Activated CD8-positive, alpha-beta memory T cell treated with anti-CD3 and anti-CD28 coated beads, Interleukin-2, amount 50 U/mL, for 1 hour (primary cell): ENCODE measurements around the gene ERGIC1.
"Not testable (repeated sequence)": the region's sequence is repeated elsewhere in the genome, so short reads cannot be mapped to it uniquely, and the experiment has no call there.

Source experiments
- DNase-seq: peaks from one replicate; pipeline ENCODE4 v3.0.0-alpha.2; 2020; ENCODE audit errors: extremely low read depth

ERGIC1 gene

DNA sequence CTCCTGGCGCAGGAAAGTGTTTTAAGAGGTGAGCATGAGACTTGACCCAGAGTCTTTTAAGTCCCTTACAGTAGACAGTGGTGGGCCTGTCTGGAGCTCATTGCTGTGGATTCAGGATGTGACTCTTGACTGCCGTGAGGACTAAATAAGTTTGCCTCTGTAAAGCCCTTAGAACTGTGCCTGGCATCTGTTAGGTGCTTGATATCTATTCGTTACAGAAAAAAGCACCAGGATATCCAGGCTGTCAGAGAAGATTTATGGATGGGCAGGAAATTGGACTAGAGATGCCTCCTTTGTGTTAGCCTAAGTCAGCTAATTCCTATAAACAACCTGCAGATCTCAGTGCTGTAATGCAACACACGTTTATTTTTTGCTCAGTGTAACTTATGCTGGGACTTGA is 12.6 kb downstream of the ERGIC1 start:
- DNase-seq, result no peak

DNA sequence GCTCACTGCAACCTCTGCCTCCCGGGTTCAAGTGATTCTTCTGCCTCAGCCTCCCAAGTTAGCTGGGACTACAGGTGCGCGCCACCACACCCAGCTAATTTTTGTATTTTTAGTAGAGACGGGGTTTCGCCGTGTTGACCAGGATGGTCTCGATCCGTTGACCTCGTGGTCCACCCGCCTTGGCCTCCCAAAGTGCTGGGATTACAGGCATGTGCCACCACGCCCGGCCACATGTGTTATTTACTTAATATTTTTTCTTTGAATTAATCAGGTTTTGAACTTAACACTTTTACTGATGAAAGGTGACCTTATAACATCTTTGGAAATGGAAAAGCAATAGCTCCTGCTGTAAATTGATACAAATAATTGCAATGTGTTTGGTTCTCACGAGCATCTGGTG is 13.5 kb downstream of the ERGIC1 start:
- DNase-seq, result not testable (repeated sequence)

DNA sequence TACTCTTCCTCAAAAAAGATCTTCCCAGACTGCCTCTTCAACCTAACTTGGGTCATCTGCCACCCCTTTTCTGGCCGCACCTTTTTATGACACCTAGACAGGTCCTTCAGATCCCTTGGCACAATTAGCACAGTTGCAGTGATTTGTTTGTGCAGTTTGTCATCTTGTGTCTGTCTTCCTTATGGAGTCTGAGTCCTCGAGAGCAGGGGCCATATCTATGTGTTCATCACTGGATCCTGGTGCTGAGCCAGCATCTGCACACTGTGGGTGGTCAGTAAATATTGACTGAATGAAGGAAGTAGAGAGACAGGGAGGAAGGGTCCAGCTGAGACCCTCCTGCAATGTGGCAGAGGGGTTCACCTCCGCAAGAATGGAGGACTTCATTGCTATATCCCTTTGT is 14.4 kb downstream of the ERGIC1 start:
- DNase-seq, result no peak

DNA sequence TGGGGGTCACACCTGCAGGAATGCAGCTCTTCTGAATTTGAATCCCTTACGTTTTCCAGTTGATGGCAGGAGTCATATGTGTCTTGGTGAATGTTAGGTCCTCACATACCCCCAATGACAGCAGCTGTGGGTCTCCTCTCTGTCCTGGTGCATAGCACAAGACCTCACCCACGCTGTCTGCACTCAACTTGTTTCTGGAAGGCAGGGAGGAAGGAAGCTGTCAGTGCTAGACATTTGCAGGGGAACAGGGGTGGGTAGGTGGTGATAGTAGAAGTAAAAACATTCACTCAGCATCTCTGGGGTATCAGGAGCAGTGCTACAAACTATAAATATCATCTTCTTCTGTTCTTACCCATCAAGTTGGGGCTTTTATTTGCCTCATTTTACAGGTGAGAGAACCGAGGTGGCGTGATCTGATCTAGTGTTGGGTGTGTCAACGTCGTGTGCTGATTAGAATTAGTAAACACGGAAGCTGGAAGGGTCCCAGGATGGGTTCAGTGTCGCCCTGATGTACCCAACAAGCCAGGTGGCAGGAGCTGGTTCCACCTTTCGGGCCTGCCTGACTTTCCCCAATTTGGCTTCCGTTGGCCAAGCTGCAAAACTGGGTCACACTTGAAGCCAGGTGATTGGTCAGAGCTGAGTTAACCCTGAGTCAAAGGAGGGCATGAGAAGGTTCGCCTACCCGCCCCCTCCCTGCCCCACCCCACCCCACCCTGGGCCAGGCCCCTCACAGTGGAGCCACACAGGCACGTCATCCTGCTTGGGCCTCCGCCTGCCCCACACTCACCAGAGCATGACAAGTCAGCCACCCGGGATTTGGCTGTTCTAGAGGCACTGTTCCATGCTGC is 15.8 kb downstream of the ERGIC1 start:
- DNase-seq, result no peak

DNA sequence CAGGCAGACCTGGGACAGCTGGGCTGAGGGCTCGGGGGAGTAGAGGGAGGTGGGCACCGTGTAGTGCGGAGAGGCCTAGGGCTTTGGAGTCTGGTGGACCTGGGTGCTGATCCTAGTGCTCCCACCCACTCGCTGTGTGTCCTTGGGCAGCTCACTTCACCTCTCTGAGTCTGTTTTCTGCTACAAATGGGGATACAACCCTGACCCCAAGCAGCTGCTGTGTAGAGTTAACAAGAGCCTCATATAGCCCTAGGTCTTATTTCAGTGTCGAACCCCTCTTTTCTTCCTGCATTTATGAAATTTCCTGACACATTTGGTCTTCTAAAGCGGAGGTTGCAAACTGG is 16.4 kb downstream of the ERGIC1 start:
- DNase-seq, result no peak

DNA sequence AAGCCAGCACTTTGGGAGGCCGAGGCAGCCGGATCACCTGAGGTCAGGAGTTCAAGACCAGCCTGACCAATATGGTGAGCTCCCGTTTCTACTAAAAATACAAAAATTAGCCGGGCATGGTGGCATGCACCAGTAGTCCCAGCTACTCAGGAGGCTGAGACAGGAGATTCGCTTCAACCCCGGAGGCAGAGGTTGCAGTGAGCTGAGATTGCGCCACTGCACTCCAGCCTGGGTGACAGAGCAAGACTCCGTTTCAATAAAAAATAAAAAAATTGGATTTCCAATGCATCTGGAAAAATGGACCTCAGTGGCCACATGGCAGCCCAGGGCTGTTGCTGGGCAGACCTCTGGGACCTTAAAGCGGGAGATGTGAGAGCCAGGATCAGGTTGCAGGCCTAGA is 17.2 kb downstream of the ERGIC1 start:
- not testable (repeated sequence) for DNase-seq

DNA sequence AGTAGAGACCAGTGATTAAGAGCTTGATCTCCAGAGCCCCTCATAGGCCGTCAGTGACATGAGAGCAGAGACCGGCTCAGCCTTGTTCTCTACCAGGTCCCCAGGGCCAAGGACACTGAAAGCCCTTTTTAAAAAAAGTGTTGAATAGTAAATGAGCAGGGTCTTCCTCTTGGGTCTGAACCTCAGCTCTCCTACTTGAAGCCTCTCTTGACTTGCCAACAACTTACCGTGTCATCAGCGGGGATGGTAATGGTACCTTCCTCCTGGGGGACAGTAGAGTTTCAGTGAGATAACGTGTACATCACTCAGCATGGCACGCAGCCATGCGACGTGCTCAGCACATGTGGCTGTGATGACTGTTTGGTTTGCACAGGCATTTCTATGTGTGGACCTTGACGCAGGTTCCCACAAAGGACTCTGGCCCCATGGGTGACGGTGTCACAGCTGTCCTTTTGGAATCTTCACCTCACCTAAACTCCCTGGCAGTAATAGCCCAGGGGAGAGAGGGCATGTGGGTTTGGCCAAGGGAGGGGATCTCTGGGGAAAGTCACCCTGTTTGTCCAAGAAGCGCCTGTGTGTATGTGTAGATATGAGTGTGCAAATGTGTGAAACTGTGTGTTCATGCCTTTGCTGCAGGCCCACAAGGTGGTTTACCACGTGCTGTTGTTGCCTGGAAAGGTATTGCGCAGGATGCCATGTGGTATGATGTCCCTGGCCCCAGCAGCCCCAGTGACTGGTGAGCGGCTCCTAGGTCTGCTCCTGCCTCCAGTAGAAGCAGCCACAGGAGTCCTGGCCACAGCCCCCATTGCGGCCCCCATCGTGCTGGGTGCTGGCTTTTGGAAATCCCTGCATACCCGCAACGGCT is 18.7 kb downstream of the ERGIC1 start:
- no peak for DNase-seq

DNA sequence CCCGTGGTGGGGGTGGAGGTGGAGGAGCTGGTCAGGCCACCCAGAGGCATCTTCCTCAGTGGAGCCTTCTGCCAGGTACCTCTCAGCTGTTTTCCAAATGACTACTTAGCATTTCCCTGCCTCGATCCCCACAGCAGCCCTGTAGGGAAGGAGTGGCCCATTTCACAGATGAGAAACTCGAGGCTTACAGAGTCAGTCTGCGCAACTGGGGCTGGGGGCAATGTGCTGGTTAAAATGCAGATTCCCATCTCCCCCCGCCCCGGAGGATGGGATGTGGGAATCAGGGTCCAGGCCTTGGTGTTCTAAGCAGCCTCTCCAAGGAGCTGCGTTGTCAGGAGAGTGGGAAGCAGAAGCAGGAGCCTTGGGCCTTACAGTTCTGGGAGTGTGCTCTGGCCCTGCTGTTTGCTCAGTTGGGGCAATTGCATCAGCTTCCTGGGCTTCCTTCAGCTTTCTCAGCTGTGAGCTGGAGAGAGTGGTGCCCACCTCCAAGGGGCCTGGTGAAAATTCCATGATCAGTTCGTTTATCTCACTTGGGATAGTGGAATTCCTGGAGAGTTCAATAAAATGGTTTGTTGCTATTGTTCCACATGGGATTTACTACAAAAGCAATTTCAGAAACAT is 19.4 kb downstream of the ERGIC1 start:
- no peak for DNase-seq

DNA sequence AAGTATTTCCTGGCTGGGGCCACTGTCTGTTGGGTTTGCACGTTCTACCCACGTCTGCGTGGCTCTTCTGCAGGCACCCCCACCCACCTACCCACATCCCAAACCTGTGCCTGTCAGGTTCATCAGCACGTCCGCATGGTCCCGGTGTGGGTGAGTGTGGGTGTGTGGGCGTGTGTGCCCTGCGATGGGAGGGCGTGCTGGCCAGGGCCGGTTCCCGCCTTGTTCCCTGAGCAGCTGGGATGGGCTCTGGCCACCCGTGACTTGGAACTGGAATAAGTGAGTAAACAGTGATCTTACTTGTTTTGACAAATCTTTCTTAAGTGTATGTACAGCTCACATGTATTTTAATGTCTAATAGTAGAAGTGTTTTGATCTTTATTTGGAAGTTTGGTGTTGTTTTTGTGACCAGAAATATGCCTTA is 20.4 kb downstream of the ERGIC1 start:
- DNase-seq, result no peak

DNA sequence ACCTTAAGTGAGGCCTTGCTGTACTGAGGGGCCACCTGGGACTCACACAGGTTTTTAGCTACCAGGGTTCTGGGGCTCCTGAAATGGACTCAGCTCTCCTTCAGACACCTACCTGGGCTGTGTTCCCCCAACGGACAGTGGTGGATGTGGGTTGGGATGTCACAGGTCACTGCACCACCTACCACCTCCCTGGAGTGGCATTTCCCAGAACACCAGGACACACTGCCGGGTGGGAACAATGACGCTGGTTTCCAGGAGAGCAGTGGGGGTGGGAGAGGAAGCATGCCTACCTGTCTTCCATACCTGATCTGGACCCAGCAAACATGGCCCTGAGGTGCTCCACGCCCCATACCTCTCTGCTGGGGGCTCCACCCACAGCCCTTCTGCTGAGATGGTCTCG is 20.9 kb downstream of the ERGIC1 start:
- no peak for DNase-seq

DNA sequence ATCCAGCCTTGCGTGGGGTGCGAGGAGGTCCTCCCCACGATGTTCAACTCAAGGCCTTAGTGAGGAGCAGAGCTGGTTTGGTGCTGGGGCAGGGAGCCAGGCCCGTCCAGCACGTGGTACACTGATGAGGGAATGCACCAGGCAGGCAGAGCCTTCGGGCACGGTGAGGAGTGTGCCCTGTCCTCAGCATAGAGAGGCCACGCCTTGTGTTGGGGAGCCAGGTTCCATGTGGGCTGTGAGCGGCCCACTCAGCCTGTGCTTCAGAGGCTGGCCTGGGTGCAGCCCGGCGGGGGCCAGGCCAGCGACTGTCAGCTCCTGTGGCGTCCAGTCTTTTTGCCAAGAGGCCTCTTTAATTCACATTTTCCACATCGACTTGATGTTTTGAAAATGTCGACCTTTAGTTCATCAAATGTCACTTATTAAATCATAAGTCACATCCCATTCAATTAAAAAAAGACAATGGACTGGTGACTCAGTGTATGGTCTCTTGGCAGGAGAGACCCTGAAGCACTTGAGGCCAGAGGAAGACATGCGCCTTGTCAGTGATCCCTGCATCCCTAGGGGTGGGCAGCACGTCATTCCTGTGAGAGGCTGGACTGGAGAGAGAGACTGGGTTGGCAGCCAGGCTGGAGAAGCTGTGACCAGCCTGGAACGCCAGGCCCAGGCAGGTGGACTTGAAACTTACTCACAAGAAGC is 21.7 kb downstream of the ERGIC1 start:
- DNase-seq, result no peak

DNA sequence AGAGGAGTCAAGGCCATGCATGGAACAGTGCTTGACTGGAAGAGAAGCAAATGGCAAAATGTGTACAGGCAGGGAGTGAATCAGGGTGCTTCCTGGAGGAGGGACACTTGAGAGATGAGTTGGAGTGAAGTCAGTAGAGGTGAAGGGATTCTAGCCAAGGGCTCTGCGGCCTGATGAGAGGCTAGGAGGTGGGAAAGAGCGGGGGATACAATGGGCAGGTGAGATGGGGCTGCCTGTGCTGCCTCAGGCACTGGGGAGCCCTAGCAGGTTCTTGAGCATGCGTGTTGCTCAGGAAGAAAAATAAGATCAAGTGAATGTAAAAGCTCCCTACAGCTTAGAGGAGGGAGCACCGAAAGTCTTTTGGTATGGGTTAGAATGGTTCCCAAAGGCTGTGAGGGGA is 22.3 kb downstream of the ERGIC1 start:
- DNase-seq, result no peak

DNA sequence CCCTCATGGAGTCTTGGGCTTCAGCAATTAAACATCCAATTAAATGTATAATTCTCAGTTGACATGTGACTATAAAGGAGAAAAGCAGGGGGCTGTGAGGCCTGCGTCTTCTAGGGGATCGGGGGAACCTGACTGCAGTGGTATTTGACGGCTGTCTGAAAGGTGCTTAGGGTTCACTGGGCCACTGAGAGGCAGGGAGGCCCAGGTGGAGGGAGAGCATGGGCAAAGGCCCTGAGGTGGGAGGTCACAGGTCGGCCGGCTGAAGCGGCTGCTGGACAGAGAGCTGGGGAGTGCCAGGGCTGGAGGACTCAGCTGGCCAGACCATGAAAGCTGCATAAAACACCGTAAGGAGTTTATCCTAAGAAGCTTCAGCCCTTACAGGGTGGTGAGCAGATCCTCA is 23.9 kb downstream of the ERGIC1 start:
- no peak for DNase-seq

DNA sequence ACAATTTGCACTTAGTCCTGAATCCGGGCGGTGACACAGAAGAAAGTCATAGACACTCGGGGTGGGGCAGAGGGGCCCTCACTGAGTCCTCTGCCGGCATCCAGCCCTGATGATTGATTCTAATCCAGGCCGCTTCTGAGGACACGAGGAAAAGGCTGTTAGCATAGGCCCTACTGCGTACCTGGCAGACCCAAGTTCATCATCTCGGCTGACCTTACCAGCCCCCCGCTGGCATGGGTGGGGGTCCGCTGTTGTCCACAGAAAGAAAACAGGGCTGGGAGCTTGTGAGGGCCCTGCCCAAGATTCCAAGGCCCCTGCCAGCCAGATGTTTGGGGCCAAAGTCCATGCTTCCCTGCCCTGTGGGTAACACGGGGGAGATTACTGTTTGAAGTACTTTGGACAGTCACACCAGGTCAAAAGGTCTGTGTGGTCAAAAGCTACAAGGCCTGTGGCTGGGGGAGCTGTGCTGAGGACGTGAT is 24.5 kb downstream of the ERGIC1 start:
- DNase-seq, result no peak

DNA sequence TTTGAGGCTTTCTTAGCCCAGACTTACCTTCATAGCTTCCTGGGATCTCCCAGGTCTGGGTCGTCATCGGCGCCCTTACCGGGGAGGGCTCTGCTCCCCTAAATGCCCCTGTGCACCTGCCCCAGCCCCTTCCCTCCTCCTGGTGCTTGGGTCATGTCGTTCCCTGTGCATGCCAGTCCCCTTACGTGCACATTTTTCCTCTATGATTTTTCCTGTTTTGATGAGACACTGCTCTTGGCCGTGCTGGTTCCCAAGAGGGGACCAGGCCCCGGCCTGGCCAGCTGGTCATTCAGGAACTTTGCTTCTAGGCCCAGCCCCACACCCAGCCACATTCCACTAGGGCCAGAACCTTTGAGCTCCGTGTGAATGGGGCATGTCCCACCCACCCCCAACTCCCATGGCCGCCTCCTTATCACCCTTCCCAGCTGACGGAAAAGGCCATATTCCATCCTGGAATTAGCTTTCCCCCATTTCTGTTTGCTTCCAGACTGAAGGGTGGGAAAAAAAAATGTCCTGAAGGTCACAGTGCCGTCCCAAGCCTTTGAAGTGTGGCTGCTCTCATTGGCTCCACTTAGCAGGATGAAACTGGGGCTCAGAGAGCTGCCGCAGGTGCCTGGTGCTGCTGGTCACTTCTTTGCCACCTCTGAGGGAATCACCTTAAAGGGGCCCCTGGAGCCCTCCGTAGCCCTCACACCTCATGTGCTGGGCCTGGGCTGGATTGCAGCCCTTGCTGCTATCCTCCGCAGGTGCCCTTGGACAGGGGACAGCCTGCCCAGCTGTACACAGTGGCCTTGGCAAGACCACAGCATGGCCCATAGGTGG is 25.1 kb downstream of the ERGIC1 start:
- no peak for DNase-seq

DNA sequence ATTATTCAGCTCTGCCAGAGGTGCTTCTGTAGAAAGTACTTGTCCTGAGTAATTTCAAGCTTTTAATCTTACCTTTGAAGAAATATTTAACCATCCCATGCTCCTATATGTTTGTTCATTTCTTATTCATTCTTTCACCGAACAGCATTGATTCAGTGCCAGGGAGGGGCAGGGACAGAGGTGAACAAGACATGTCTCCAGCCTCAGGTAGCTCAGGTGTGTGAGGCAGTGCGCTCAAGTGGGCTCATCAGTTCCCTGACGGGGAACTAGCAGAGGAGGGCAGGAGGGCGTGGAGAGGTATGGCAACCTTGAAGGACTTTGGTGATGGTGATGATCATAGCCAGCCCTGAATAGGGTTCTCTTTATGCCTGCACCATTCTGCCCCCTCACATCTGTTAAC is 25.9 kb downstream of the ERGIC1 start:
- DNase-seq, result no peak

DNA sequence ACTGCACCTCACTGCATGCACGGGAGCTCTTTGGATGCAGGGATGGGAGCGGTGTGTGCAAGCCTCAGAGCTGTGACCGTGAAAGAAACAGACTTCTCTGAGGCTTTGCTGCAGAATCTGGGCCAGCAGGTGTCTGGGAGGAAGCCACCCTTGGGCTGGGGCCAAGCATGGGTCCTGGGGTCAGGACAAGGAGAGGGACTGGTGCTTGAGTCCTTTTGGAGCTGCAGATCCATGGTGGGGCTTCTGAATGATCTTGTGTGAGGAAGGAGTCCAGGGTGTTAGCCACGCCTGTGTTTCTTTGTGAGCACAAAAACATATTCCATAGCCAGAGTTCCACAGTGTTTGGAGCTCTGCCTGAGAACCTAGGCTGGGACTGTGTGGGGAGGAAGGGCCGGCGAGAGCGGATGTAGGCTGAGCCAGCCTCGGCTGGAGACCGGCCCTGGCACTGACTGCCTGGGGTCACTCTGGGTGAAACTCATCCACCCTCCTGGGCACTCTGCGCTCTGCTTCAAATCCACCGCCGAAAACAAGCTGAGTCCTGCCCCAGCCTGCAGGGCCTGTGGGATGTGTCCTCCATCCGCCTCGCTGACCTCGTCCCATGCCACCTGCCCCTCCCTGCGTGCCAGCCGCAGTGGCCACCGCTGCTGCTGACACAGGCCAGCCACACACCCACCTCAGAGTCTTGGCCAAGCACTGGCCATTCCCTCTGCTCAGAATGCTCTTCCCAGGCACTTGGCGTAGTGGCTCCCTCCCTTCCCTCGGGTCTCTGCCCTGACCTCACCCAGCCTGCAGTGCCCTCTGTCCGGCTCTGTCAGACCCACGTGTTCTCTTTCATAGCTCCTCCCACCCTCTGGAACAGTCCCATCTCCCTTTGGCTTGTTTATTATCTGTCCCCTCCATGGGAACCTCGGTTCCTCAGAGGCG is 26.7 kb downstream of the ERGIC1 start:
- no peak for DNase-seq

DNA sequence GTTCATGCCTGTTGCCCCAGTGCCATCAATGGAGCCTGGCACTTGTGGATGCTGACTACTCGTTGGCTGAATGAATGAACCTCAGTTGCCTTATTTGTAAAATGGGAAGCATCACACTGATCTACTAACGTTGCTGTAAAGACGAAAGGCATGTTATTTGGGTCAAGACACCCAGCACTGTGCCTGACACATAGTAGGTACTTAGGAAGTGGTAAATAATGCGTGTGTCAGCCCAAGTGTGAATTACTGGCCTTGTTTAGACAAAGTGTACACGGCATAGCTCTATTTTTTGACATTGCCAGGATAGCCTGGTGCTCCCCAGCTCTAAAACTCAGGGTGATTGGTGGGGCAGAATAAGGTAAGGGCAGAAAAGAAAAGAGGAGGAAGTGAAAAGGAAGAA is 27.4 kb downstream of the ERGIC1 start:
- DNase-seq, result no peak

DNA sequence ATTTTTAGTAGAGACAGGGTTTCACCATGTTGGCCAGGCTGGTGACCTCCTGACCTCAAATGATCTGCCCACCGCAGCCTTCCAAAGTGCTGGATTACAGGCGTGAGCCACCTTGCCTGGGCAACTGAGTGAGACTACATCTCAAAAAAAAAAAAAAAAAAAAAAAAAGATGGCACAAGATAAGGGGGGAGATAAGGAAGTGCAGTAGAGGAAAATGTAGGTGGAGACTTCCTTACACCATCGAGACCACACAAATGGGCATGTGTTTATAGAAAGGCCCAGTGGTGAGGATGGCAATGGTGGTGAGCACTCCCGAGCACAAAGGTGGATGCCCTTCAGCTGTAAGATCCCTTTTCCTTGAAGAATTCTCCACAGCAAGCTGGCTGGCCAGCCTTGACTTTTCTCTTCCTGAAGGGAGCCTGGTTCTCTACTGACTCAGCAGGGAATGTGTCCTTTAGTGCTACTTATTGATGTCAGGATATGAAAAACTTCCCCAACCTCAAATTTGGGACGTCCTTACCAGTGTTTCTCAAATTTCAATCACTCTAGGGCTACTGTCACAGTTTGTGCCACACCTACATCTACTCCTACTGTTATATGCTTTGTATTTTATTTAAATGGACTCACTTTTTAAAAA is 28.2 kb downstream of the ERGIC1 start:
- no peak for DNase-seq
